GM21381 (cell line): ENCODE measurements around the gene GREB1L.
"Not testable (repeated sequence)": the region's sequence is repeated elsewhere in the genome, so short reads cannot be mapped to it uniquely, and the experiment has no call there.

ENCODE experiments used
- ATAC-seq: cut with Tn5 transposase; IDR thresholded peaks from one replicate; pipeline ENCODE4 v1.9.1; 2021; ENCODE audit warnings: mild to moderate bottlenecking, moderate library complexity; ENCODE audit not compliant: unreplicated experiment

Gene GREB1L

DNA sequence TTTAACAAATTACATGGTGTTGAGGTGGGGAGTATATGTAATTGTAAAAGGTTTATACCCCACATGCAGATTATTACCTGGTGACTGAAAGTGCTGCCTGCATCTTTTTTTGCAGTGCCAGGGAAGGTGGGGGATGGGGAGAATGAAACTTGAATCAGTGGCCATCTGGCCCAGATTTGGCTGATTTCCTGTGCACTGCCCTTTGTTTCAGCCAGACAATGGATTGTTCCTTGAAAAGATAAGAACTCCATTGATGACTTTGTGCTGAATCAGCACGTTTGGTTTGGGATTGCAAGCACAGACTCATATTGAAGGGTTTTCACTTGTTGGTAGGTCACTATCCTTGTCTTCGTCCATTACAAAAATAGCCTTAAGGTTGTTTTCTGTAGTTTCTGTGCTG lies 20.9 kb downstream of the GREB1L start:
- no peak for ATAC-seq

DNA sequence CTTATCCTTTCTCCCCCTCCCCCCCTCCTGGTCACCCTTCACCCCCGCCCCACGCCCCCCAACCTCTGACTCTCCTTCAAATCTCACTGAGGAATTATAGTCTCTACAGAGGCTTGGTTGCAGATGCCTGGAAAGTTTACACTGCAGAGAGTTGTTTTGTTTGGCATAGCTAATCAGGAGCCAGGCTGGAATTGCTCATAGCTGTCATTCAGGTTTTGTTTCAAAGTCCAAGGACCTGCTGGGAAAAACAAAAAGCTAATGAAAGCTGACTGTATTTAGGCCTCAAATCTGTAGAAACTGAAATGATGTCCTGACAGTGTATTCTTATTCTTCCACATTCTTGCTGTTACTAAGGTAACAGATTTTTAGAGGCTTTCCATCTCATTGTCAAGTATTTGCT lies 22.6 kb downstream of the GREB1L start:
- ATAC-seq = no peak

DNA sequence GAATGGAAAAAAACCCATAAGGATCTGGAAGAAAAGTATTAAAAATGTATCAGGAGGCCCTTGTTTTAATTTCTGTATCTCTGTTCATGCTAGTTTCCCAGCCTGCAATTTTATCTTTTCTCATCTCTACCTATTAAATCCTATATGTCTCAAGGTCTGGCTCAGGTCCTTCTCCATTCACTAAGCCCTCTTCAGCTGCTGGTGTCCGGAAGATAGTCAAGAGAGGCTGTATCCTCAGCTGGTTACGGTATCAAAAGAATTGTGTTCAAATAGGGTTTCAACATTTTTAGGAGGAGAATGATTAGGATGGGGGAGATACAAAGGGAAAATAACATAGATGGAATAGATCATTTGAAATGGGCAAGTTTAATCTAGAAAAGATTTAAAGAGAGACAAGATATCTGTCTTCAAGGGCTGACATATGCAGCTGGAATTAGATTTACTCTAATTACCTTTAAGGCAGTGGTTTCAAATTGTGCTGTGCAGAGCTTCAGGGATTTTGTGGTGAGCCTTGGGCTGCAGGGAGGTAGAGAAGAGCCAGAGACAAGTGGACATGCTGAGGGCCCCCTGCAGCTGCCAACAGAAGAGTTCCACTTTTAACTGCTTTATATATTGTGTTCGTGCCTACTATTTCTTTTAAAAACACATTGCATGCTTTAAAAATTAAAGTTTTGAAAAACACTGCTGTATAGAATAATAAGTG lies 24.1 kb downstream of the GREB1L start:
- ATAC-seq = no peak

DNA sequence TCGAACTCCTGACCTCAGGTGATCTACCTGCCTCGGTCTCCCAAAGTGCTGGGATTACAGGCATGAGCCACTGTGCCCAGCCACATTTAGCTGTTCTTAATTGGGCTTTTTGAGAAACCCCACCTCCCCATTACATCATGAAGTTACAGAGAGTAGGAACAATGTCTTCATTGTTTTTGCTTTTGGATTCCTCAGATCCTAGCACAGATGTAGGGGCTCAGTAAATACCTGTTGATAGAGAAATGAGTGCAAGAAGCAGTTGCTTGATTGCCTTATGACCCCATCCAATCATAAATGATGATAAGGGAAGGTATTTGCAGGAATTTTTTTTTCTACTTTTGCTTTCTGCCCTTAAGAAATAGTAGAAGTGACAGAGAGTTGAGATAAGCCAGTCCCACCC lies 25.4 kb downstream of the GREB1L start:
- no peak for ATAC-seq

DNA sequence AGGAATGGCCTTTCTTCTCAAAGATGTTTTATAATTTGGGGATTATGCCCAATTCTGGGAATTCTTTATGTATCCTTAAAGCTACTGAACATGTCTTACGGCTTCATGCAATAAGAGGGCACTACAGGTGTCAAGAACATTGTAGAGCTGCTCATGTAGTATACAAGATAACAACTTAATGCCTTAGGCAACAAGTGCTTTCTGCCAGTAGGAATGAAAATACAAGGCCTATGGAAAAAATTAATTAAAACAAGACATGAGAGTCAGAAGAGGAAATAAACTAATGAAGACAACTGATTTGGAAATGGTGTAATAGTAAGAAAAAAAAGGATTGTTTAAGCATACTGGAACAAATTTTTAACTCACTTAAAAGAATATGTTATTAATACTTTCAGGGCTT lies 27.3 kb downstream of the GREB1L start:
- no peak for ATAC-seq

DNA sequence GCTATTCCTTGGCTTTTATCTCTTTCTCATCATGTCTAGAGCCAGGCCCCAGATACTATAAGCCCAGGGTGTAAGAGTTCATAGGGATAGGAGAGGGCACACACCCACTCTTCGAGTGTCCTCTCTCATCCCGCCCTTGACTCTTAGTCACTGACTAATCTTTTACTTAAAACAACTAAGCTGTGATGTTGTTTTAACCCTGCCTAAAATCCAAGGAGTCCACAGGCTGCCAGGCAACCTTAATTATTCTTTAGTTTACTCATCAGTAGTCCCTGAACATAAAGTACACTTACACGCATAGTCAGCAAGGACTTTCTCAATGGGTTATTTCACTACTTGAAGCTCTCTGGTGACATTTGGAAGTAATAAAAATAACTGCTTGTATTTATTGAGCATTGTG lies 28.4 kb downstream of the GREB1L start:
- ATAC-seq = no peak

DNA sequence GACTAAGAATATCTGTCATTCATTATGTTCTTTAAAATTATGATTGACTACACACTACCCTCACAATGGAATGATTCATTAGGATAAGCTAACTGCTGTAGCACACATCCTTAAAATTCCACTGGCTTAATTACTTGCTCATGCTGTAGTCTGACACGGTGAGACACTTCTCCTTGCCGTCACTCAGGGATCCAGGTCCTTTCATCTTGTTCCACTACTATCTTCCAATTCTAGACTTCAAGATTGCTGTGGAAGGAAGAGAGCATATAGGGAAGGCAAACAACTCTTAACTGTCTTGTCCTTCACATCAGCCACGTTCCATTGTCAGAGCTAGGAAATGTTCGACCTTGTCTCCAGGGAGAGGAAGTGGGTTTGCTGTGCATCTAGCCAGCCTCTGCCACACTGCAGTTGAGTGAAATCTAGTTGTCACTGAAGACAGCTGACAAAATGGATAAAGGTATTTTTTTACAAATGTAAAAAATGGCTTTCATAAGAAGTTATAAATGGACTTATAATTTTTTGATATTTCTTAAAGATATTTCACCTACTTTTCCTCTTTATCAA lies 30.1 kb downstream of the GREB1L start:
- no peak for ATAC-seq

DNA sequence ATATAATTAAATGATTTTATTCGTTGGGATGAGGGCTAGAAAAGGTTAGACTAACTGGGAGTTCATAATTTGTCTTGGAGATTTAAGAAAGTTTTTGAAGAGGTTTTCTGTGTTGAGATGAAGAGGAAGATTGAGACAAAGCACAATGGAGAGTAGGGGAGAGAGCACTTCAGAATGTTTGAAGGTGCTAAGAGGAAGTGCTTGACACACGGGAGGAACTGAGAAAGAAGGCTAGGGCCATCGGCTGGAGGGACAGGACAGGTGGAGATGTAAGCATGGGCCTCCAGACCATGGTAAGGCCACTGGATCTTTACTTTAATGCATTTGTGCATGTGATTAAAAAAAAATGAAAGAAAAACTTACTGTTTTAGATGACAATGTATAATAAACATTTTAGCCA lies 31.5 kb downstream of the GREB1L start:
- no peak for ATAC-seq

DNA sequence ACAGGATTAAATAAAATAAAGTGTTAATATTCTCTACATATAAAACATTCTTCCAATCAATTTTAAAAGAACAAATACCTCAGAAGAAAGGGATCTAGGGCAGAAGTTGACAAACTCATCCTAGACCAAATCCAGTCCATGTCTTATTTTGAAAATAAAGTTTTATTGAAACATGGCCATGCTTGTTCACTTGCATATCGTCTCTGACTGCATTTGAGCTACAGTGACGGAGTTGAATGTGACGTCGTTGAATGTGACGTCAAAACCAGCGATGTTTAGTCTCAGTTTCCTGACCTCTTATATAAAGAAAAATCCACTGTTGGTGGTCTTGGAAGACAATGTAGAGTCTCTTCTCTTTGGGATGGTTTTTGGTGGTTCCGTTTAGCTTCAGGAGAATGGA lies 33.6 kb downstream of the GREB1L start:
- no peak for ATAC-seq

DNA sequence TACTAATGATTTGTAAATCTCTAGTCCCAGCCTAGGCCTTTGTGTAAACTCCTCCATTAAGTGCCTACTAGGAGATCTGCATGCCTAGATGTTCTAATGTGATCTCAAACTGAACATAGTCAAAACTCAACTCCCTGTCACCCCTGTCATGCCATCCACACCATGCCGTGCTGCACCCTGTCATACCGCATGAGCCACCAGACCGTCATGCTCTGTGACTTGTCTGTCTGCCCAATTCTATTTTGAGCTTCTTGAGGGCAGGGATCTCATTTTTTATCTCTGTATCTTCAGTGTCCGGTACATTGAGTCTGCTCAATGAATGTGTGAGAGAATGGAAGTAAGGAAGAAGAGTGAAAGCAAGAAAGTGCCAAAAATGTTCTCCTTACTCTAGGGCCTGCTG lies 35.5 kb downstream of the GREB1L start:
- ATAC-seq = no peak

DNA sequence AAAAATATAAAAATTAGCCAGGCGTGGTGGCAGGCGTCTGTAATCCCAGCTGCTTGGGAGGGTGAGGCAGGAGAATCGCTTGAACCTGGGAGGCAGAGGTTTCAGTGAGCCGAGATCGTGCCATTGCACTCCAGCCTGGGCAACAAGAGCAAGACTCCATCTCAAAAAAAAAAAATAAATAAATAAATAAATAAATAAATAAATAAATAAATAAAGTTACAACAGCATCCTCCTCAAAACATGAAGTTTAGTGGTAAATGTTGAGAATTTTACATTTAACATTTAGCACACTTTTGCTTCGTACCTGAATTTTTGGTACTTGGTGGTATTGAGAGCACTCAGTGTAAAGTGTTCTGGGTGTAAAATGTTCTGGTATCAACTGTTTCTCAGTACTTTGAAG lies 36.2 kb downstream of the GREB1L start:
- ATAC-seq = not testable (repeated sequence)

DNA sequence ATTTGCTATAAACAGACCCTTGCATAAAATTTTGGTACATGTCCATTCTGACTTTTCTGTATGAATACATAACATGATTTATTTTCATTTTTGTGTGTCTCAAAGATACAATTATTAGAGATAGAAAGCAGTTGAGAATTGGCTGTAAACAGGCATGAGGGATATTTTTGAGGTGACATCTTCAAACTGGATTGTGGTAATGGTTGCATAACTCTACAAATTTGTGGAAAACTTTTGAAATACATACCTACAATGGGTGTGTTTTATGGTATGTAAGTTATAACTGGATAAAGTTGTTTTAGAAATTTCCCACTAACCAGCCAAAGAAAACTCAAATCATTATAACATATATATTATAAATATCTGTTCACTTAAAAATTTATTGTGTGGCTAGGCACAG lies 39.6 kb downstream of the GREB1L start:
- ATAC-seq = no peak

DNA sequence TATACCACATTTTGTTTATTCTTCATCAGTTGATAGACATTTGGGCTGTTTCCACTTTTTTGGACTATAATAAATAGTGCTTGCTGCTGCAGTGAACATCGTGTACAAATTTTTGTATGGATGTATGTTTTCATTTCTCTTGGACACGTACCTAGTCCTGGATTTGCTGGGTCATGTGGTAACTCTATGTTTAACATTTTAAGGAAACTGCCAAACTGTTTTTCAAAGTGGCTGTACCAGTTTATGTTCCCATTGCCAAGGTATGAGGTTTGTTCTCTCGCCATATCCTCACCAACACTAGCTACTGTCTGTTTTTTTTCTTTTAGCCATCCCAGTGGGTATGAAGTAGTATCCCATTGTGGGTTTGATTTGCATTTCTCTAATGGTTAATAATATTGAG lies 42.5 kb downstream of the GREB1L start:
- ATAC-seq = no peak

DNA sequence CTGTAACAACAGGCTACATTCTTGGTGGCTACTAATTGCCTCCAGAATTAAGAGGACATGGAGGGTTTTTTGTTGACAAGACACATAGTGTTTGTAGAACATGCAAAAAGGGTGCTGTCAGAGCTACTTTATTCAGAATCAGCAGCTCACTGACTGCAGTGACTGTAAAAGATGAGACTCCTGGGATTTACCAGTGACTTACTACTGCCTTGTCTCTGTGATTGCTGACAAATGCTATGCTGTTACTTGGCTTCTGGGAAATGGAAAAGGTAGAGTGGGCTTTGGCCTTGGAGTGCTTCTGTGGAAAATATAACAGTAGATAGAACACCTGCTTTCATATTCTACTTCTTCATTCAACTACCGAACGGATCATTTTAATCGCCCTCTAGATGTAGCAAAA lies 47.8 kb downstream of the GREB1L start:
- ATAC-seq = no peak

DNA sequence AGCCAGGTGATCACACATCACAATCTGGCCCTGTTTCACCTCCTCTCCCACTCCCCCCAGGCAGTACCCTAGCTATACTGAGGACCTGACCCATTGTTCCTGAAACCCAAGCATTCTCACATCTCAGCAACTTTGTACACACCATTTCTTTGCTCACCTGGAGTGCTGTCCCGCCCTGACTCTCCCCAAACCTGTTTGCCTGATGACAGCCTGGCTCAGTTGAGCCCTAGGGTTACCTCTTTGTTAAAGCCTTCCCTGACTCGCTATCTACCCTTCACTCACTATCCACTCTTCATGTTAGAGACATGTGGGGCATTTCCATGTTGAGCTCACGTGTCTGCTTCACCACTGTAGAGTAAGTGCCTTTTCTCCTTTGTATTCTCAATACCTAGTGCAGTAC lies 49.1 kb downstream of the GREB1L start:
- no peak for ATAC-seq

DNA sequence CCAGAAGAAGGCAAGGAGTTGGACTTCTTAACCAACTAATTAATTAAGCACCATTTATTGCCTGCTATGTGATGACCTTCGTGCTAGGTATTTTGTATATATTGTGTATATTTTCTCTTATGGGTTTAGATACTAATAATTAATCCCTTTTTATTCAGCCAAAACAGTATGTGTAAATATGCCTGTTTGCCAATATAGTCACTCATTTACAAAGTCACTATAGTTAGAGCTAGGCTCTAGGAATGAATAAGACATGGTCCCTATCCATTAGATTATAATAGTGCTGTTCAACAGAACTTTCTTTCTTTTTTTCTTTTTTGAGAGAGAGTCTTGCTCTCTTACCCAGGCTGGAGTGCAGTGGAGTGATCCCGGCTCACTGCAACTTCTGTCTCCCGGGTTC lies 51.4 kb downstream of the GREB1L start:
- ATAC-seq = no peak

DNA sequence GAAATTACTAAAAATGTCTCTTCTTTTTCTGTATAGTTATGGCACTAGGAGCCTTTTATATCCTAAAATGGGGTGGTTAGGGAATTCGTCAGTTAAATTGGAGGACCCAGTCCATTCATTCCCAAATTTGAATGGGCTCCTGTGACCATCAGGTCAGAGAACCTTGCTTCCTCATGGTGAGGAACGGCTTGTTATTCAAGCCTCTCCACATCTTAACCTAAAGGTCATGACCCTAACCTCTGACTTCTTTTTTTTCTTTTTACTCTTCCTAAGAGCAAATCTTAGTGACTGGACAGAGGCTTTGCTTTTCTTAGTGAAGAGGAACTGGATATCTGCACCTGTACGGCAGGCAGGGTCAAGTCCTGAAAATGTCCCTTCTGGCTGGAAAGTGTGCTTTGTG lies 53.1 kb downstream of the GREB1L start:
- ATAC-seq = no peak

DNA sequence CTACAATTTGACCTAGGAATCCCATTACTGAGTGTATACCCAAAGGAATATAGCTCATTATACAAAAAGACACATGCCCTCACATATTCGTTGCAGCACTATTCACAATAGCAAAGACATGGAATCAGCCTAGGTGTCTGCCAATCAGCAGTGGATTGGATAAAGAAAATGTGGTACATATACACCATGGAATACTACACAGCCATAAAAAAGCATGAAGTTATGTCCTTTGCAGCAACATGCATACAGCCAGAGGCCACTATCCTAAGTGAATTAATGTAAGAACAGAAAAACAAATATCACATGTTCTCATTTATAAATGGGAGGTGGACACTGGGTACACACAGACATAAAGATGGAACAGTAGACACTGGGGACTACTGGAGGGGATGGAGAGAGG lies 54.0 kb downstream of the GREB1L start:
- ATAC-seq = no peak

DNA sequence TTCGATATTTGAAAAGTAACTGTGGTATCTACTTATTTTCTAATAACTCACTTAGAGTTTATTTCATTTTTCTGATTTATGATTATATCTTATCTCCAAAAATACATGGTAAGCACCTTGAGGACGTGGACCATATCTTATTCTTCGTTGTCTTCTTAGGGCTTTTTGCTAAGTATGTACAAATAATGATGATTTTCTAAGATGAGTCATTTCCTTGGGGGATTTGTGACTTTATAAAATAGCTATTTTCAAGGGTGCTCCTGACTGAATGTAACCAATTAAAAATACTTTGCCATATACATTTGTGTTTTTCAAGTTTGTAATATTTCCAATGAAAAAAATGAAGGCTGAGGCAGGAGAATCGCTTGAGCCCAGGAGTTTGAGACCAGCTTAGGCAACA lies 56.3 kb downstream of the GREB1L start:
- ATAC-seq = no peak

DNA sequence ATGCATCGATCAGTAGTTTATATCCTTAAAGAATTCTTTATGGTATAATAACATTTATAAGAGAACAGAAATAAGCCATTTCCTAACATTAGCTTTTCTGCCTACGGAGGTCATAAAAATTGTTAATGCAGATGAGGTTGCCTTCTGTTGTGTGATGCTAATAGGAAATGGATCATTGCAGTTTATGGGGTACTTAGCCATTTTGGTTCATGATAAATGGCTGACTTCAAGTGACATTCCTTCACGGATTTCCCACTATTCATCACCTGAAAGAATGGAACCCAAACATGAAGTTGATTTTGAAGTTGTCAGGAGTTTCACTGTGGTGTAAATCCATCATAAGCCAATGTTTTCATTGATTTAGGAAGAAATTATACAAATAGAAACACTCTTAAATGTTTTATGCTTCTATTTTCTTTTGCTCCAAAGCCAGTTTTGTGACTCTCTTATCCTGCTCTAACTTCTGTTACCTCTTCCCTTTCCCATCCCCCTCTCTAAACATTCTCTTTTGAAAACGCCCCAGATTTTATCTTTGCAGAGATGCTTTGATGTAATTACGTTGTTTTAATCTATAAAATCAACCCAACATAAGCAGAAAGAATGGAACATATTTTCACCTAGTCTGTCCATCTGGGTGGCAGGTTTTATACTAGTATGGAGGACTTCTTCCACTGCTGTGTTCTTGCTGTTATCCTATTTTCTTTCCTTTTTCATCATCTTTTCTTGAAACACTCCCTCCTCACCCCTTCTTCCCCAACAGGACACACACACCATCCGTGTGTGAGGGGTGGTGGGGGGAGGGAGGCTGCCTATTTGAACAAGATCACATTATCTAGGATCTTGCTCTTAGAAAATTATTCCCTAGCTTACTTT lies 58.2 kb downstream of the GREB1L start:
- no peak for ATAC-seq

DNA sequence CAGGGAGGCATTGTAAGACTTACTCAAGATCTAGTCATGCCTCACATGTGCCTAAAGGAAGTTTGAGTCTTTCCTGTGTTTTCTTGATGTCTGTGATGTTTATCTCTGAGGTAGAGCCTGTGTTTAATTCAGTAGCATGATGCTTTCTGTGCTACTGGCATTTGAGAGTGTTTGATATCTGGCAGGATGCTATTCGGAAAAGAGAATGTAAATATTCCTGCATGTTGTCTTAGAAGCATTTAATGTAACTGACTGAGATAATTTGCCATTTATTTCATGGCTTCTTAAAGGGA lies 58.8 kb downstream of the GREB1L start:
- ATAC-seq = no peak

DNA sequence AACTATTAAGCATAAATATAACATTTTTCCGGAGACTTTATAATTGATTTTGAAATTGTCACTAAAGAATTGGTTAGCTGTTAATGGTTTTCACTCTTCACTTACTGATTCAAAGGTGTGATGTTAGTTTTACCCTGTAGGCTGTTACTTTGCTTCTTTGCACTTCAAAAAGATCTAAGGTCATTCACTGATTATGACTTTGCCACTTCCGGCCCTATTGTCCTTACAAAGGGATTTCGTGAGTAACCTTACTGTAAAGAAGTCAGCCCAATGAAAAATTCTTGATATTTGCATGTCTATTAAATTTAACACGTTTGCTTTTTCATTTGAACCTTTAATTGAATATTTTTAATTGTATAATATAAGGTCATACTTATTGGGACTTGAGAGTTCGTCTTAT lies 61.4 kb downstream of the GREB1L start:
- ATAC-seq = no peak
